Left lung (tissue), 10 donors: ENCODE data around the gene INTS15. TPM values are rescaled to one million over a fixed set of nuclear protein-coding genes. Genes with fewer than 3 reads are reported as not detected.

Experiments
- ATAC-seq: fragments of 200-7000 bp; cut with Tn5 transposase; one replicate; pipeline ENCODE4 v1.9.1; 2020; ENCODE audit warnings: moderate library complexity
- DNase-seq, 4 donors: peaks; one replicate each; pipeline ENCODE4 v3.0.0-alpha.2; 2013 to 2020
- H3K27ac ChIP-seq, 2 donors: fragments of 200-600 bp; sonication (generic) in 1 of 2; one replicate each; pipeline versions ENCODE4 v1.5.0 to v1.8.0; 2020 to 2021
- H3K27me3 ChIP-seq, 2 donors: fragments of 200-600 bp; sonication (generic) in 1 of 2; one replicate each; pipeline versions ENCODE4 v1.5.0 to v1.8.0; 2020 to 2021
- H3K36me3 ChIP-seq, 2 donors: fragments of 200-600 bp; sonication (generic) in 1 of 2; one replicate each; pipeline versions ENCODE4 v1.5.0 to v1.8.0; 2020 to 2021
- H3K4me1 ChIP-seq, 2 donors: fragments of 200-600 bp; one replicate each; pipeline ENCODE4 v1.8.0; 2021
- H3K4me3 ChIP-seq, 2 donors: fragments of 200-600 bp; sonication (generic) in 1 of 2; one replicate each; pipeline versions ENCODE4 v1.5.0 to v1.8.0; 2020 to 2021; ENCODE audit warnings: mild to moderate bottlenecking in 1 of 2
- H3K9me3 ChIP-seq, 2 donors: fragments of 200-600 bp; sonication (generic) in 1 of 2; one replicate each; pipeline versions ENCODE4 v1.5.0 to v1.8.0; 2020 to 2021
- intact Hi-C, 2 donors: fragments of 100-400 bp; cut with DNase I; formaldehyde crosslinking; loops; one replicate each; pipeline versions ENCODE4 v1.11.2 to v1.14.2; 2022
- polyA plus RNA-seq, 6 donors: library from polyadenylated mRNA; unstranded; fragments of 120-200 nt; gene quantifications; one replicate each; pipeline ENCODE4 v1.2.1, GENCODE V29; 2013; ENCODE audit not compliant: insufficient read length in 6 of 6
- total RNA-seq, 2 donors: library from RNA; stranded (reverse); fragmentation: NEBNext Ultra II Directional; extraction: Animal tissue kit (Norgen Biotek cat#: 25700); gene quantifications; one replicate each; pipeline ENCODE4 v1.2.1, GENCODE V29; 2021
- TF ChIP-seq, protein P1 (sequence below), 2 donors: fragments of 200-600 bp; sonication (generic) in 1 of 2; IDR thresholded peaks; one replicate each; pipeline versions ENCODE4 v1.5.0 to v1.8.0; 2021; ENCODE audit warnings: antibody characterized with exemption in 2 of 2
- donor health status: DM: no; HTN: yes; CAD: no.
- donor health status: DM: no; HTN: no; CAD: no.

The INTS15 gene
- total and polyA plus RNA-seq, 8 donors, result 30.2 to 49.4 (median 38.3) TPM

DNA sequence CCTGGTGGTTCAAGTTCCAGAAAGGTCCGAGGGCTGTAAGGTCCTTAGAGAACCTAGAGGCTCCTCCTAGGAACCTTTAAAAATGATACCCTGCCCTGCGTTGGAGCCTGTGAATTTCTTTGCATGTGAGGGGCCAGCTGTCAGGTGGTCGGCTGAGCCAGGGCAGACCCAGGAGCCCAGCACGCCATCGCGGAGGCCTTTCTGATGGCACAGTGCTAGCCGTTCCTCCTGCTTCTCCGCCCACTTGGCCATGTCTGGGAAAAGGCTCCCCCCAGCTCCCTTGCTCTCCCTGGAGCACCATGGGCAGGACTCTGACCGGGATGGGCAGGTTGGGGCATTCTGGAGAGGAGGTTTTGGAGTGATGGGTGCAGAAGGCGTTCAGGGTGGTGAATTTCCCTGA lies 54.9 kb downstream of the INTS15 start:
- Histone ChIP-seq H3K36me3 (peaks cover 0 to 98% of the 10 kb centered on the region in 2 donors), H3K27me3 (no peaks in the 10 kb centered on the region), H3K4me1 (peaks cover 0 to 6% of the 10 kb centered on the region in 2 donors), H3K27ac (no peak overlapping the region), H3K4me3 (no peak overlapping the region), H3K9me3 (no peaks in the 10 kb centered on the region)
- intact Hi-C loops, result no loop called here
- TF ChIP-seq, protein P1, sequence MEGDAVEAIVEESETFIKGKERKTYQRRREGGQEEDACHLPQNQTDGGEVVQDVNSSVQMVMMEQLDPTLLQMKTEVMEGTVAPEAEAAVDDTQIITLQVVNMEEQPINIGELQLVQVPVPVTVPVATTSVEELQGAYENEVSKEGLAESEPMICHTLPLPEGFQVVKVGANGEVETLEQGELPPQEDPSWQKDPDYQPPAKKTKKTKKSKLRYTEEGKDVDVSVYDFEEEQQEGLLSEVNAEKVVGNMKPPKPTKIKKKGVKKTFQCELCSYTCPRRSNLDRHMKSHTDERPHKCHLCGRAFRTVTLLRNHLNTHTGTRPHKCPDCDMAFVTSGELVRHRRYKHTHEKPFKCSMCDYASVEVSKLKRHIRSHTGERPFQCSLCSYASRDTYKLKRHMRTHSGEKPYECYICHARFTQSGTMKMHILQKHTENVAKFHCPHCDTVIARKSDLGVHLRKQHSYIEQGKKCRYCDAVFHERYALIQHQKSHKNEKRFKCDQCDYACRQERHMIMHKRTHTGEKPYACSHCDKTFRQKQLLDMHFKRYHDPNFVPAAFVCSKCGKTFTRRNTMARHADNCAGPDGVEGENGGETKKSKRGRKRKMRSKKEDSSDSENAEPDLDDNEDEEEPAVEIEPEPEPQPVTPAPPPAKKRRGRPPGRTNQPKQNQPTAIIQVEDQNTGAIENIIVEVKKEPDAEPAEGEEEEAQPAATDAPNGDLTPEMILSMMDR (IDR thresholded peaks at IDR 0.05), result no peak
- ATAC-seq (no peak), DNase-seq (peak in 1 of 4 donors; percentile 62)

DNA sequence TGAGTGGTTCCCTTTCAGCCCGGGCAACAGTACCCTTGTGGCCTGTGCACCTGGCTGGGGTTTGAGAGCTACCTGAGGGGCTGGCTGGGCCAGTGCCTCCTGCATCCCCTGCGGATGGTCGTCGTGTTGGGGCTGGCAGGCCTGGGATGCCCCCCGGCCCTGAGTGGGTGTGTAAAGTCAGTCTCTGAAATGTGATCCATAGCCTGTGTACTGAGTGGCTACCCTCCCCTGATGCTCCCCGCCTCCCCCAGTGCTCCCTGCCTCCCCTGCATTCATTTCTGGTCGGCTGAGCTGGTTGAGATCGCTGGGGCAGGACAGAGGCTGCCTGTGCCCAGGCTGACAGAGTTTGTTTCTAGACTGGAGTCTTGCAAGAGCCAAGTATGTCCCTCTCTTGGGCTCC lies 56.6 kb downstream of the INTS15 start:
- no peak for ATAC-seq
- H3K27me3 ChIP-seq, result no peaks in the 10 kb centered on the region
- TF ChIP-seq, protein P1 (IDR thresholded peaks at IDR 0.05), result no peak
- no peaks in the 10 kb centered on the region for H3K4me1 ChIP-seq
- peaks cover 0 to 15% of the 10 kb centered on the region in 2 donors for H3K9me3 ChIP-seq
- H3K36me3 ChIP-seq, result peaks cover 0 to 100% of the 10 kb centered on the region in 2 donors
- no peak overlapping the region for H3K4me3 ChIP-seq
- intact Hi-C loops, result no loop called here
- DNase-seq, result peak in 1 of 4 donors; percentile 71
- no peak overlapping the region for H3K27ac ChIP-seq

DNA sequence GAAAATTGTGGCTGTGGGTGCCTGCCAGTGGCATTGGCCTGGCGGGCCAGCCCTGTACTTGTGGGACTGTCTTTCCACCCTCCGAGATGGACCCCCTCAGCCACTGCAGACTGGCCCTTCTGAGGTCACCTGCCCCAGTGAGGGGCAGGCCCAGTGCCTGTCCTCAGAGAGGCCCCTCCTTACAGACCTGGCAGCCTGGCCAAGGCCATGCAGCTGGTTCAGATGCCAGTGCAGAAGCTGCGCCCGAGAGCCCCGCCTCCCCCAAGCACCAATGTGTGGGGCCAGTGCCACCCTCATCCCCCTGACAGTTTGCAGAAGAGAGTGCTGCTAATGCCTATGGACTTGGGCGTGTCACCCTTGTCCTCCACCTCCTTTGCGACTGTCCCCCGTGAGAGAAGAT lies 57.3 kb downstream of the INTS15 start:
- TF ChIP-seq, protein P1 (IDR thresholded peaks at IDR 0.05), result no peak
- ATAC-seq, result no peak
- Histone ChIP-seq H3K36me3 (peaks cover 0 to 100% of the 10 kb centered on the region in 2 donors), H3K27ac (no peak overlapping the region), H3K9me3 (peaks cover 0 to 21% of the 10 kb centered on the region in 2 donors), H3K4me3 (no peak overlapping the region), H3K27me3 (no peaks in the 10 kb centered on the region), H3K4me1 (no peaks in the 10 kb centered on the region)
- DNase-seq, result no peak
- intact Hi-C loops, result no loop called here

DNA sequence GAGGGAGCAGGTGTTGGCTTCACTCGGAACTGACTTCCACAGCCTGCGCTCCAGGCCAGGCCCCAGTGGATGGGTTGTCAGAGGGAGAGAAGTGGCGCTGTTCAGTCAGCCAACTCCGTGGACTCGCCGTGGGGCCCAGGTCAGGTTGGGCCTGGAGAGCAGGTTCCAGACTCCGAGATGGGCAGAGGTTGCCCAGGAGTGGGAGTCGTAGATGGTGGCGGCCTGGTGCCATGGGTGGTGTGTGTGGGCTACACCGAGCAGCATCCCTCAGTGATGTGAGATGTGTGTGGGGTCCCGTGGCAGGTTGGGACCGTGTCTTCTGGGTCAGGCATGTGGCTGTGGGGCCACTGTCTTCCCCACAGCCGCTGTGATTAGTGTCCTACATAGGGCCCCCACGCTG lies 57.7 kb downstream of the INTS15 start:
- intact Hi-C loops, result no loop called here
- no peak overlapping the region for H3K4me3 ChIP-seq
- ATAC-seq, result no peak
- DNase-seq, result peak in 1 of 4 donors; percentile 65
- TF ChIP-seq, protein P1 (IDR thresholded peaks at IDR 0.05), result no peak
- peaks cover 0 to 100% of the 10 kb centered on the region in 2 donors for H3K36me3 ChIP-seq
- peaks cover 0 to 25% of the 10 kb centered on the region in 2 donors for H3K9me3 ChIP-seq
- H3K27ac ChIP-seq, result no peak overlapping the region
- H3K27me3 ChIP-seq, result no peaks in the 10 kb centered on the region
- no peaks in the 10 kb centered on the region for H3K4me1 ChIP-seq

DNA sequence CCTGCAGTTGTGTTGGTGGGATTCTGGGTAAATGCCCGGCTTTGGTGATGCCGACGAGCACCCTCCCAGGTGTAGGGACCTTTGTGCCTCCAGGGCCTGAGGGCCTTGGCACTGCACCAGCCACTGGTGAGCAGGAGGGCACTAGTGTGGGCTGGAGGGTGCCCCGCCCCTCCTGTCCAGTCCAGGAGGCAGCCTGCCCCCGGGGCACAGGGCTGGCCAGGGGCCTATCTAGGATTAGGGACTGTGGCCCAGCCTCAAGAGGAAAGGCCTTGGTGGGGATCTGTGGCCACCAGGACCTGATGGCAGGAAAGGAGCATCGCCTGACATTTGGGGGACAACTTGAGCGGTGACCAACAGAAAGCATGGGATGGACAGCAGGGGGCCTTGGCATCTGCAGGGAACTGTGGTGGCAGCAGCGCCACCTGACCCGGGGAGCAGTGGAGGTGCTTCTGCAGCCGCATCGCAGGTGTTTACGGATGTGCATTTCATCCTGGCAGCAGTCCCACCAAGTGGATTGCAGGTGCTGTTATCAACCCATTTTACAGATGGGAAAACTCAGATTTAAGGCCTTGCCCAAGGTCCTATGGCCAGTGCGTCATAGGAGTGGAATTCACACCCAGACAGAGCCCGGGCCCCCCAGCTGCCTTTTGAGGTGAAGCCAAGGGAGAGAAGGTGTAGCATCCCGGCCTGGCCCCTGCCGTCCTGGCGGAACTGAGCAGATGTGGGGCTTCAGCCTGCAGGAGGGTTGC lies 58.4 kb downstream of the INTS15 start:
- intact Hi-C loops, result no loop called here
- ATAC-seq, result no peak
- Histone ChIP-seq H3K27me3 (no peaks in the 10 kb centered on the region), H3K4me1 (no peaks in the 10 kb centered on the region), H3K27ac (no peak overlapping the region), H3K4me3 (no peak overlapping the region), H3K9me3 (peaks cover 0 to 28% of the 10 kb centered on the region in 2 donors), H3K36me3 (peaks cover 0 to 100% of the 10 kb centered on the region in 2 donors)
- TF ChIP-seq, protein P1 (IDR thresholded peaks at IDR 0.05), result no peak
- DNase-seq, result peak in 1 of 4 donors; percentile 72
